Spleen (tissue), 7 donors: Measurements from ENCODE around the gene STIM1.

Source experiments
- POLR2A ChIP-seq, 3 donors: fragments of 450-650 bp; IDR thresholded peaks; one replicate each; pipeline ENCODE4 v1.5.1; 2017; ENCODE audit warnings: antibody characterized with exemption in 3 of 3, mild to moderate bottlenecking in 1 of 3
- POLR2AphosphoS5 ChIP-seq, 3 donors: sonication (generic); formaldehyde crosslinking; IDR thresholded peaks; one replicate each; pipeline ENCODE4 v1.5.1; 2017; ENCODE audit warnings: antibody characterized with exemption in 3 of 3
- TF ChIP-seq, protein P1 (sequence below), 11 experiments: fragments of 200-600 bp in 7 of 11; fragments of 450-650 bp in 4 of 11; sonication (generic) in 4 of 11; IDR thresholded peaks in 8 of 11; conservative IDR thresholded peaks in 3 of 11; 1 replicate in 7 of 11; 2 replicates in 4 of 11; pipeline versions ENCODE4 v1.4.0 to v1.8.0; 2016 to 2021; ENCODE audit warnings: antibody characterized with exemption in 11 of 11, inconsistent platforms in 4 of 11, mild to moderate bottlenecking in 1 of 11
- donor health status: DM: no; HTN: no; CAD: no; lungs with moderate emphysema.
- donor health status: DM: no; HTN: no; CAD: no.
- donor health status: DM: no; HTN: no; CAD: no.

GRCh38 chr11:3903207-3903896 is 47.9 kb downstream of the STIM1 start:
- TF ChIP-seq, protein P1, sequence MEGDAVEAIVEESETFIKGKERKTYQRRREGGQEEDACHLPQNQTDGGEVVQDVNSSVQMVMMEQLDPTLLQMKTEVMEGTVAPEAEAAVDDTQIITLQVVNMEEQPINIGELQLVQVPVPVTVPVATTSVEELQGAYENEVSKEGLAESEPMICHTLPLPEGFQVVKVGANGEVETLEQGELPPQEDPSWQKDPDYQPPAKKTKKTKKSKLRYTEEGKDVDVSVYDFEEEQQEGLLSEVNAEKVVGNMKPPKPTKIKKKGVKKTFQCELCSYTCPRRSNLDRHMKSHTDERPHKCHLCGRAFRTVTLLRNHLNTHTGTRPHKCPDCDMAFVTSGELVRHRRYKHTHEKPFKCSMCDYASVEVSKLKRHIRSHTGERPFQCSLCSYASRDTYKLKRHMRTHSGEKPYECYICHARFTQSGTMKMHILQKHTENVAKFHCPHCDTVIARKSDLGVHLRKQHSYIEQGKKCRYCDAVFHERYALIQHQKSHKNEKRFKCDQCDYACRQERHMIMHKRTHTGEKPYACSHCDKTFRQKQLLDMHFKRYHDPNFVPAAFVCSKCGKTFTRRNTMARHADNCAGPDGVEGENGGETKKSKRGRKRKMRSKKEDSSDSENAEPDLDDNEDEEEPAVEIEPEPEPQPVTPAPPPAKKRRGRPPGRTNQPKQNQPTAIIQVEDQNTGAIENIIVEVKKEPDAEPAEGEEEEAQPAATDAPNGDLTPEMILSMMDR (IDR thresholded peaks at IDR 0.05 in 8 of 11, conservative IDR thresholded peaks at IDR 0.05 in 3 of 11): no peak
- no peak for TF ChIP-seq POLR2A (IDR thresholded peaks at IDR 0.05)
- TF ChIP-seq POLR2AphosphoS5 (IDR thresholded peaks at IDR 0.05): no peak
